Activated CD8-positive, alpha-beta memory T cell treated with anti-CD3 and anti-CD28 coated beads, Interleukin-2, amount 50 U/mL, for 1 hour (primary cell): ENCODE data around the gene ANKRD1.
"Not testable (repeated sequence)": the region's sequence is repeated elsewhere in the genome, so short reads cannot be mapped to it uniquely, and the experiment has no call there.

Source experiments
- DNase-seq: peaks from one replicate; pipeline ENCODE4 v3.0.0-alpha.2; 2020; ENCODE audit errors: extremely low read depth

The ANKRD1 gene

GRCh38 chr10:90920986-90921666 is at the start of gene ANKRD1:
ANKRD1 (minus strand) TSS chr10:90921087; CDS start chr10:90921027, 60 bp downstream.
- no peak for DNase-seq

GRCh38 chr10:90969947-90970673 is 49.2 kb upstream of the ANKRD1 start:
- DNase-seq, result no peak

GRCh38 chr10:90969121-90969534 is 48.2 kb upstream of the ANKRD1 start:
- no peak for DNase-seq

- no peak for DNase-seq
Observed at GRCh38 chr10:90968328-90969081, 47.6 kb upstream of the ANKRD1 start.

- DNase-seq, result no peak
Observed at GRCh38 chr10:90967865-90968264, 47.0 kb upstream of the ANKRD1 start.

- no peak for DNase-seq
Observed at GRCh38 chr10:90966146-90966545, 45.3 kb upstream of the ANKRD1 start.

GRCh38 chr10:90965720-90966119 is 44.8 kb upstream of the ANKRD1 start:
- DNase-seq, result no peak

- no peak for DNase-seq
Observed at GRCh38 chr10:90964781-90965465, 44.0 kb upstream of the ANKRD1 start.

GRCh38 chr10:90963331-90963730 is 42.4 kb upstream of the ANKRD1 start:
- no peak for DNase-seq

GRCh38 chr10:90960355-90960814 is 39.5 kb upstream of the ANKRD1 start:
- no peak for DNase-seq

GRCh38 chr10:90959826-90960225 is 38.9 kb upstream of the ANKRD1 start:
- DNase-seq, result no peak

GRCh38 chr10:90958781-90959180 is 37.9 kb upstream of the ANKRD1 start:
- no peak for DNase-seq

GRCh38 chr10:90947030-90947960 is 26.4 kb upstream of the ANKRD1 start:
- no peak for DNase-seq

GRCh38 chr10:90945491-90946070 is 24.7 kb upstream of the ANKRD1 start:
- DNase-seq, result no peak

- DNase-seq, result no peak
Observed at GRCh38 chr10:90944749-90945148, 23.9 kb upstream of the ANKRD1 start.

- DNase-seq, result not testable (repeated sequence)
Observed at GRCh38 chr10:90942980-90943379, 22.1 kb upstream of the ANKRD1 start.

GRCh38 chr10:90939648-90940047 is 18.8 kb upstream of the ANKRD1 start:
- DNase-seq, result no peak

GRCh38 chr10:90939116-90939515 is 18.2 kb upstream of the ANKRD1 start:
- no peak for DNase-seq

- DNase-seq, result no peak
Observed at GRCh38 chr10:90937645-90938258, 16.9 kb upstream of the ANKRD1 start.

- DNase-seq, result no peak
Observed at GRCh38 chr10:90936276-90936659, 15.4 kb upstream of the ANKRD1 start.
